ENCODE data around the gene IGFN1. TPM values are rescaled to one million over a fixed set of nuclear protein-coding genes. Genes with fewer than 3 reads are reported as not detected.

IGFN1 gene
- total RNA-seq, 1 experiment from 2014 or later, result 0.04 TPM

DNA sequence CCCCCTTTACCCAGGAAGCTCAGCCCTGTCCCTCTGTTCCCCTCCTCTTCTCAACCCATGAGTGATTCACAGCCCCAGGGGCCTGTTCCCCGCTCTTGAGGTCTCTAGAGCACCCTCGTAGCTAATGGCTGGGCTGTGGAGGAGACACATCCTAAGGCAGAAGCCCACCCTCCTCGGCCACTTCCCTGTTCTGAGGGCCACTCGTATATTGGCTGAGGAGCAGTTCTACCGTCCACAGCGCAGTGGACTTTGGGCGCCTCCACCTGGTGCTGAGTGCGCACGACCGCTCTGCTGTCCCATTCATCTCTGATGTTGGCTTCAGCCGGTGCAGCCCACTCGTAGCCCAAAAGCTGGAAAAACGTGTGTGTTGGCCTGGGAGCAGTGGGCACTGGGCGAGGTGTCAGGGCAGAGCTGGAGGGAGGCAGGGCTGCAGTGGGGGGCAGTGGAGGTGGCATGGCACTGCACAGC, 68.2 kb downstream of the IGFN1 start:
- no peaks in the 10 kb centered on the region for H3K9me2 ChIP-seq (replicated peaks; ENCODE audit: low read length)
- H3K9me3 ChIP-seq (ENCODE audit: low read length), result no peaks in the 10 kb centered on the region
- DNase-seq (no peak), ATAC-seq (no peak)
- intact Hi-C loops (cut with micrococcal nuclease), result no loop called here
- no peak overlapping the region for H3K9ac ChIP-seq (ENCODE audit: low read length)
- BruUV-seq (replicated peaks), result no TSS peak
- H3K4me1 ChIP-seq (ENCODE audit: insufficient read depth, low read length), result no peaks in the 10 kb centered on the region
- POLR2A ChIA-PET (ENCODE audit: unreplicated experiment), result no interaction called here
- CTCF ChIA-PET, result no interaction called here
- H3K36me3 ChIP-seq (ENCODE audit: low read depth, low read length), result no peaks in the 10 kb centered on the region
- no peaks in the 10 kb centered on the region for H3K27me3 ChIP-seq (ENCODE audit: low read length)
- H3K27ac ChIP-seq (ENCODE audit: low read length), result no peak overlapping the region
- no peak overlapping the region for H3K4me2 ChIP-seq (ENCODE audit: low read length)
- H2AFZ ChIP-seq (ENCODE audit: low read length), result no peak overlapping the region
- no peak overlapping the region for H3K4me3 ChIP-seq (ENCODE audit: low read length)
- no peaks in the 10 kb centered on the region for H3F3A ChIP-seq (ENCODE audit: low read length, unreplicated experiment)
- no peaks in the 10 kb centered on the region for H3K79me2 ChIP-seq (ENCODE audit: low read length)
- no peak for TF ChIP-seq EZH2phosphoT487 (IDR thresholded peaks at IDR 0.05; ENCODE audit: borderline replicate concordance, low read length)
- TF ChIP-seq, protein P1, sequence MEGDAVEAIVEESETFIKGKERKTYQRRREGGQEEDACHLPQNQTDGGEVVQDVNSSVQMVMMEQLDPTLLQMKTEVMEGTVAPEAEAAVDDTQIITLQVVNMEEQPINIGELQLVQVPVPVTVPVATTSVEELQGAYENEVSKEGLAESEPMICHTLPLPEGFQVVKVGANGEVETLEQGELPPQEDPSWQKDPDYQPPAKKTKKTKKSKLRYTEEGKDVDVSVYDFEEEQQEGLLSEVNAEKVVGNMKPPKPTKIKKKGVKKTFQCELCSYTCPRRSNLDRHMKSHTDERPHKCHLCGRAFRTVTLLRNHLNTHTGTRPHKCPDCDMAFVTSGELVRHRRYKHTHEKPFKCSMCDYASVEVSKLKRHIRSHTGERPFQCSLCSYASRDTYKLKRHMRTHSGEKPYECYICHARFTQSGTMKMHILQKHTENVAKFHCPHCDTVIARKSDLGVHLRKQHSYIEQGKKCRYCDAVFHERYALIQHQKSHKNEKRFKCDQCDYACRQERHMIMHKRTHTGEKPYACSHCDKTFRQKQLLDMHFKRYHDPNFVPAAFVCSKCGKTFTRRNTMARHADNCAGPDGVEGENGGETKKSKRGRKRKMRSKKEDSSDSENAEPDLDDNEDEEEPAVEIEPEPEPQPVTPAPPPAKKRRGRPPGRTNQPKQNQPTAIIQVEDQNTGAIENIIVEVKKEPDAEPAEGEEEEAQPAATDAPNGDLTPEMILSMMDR (conservative IDR thresholded peaks at IDR 0.05; ENCODE audit: low read depth, low read length), result peak; percentile 41; the same call in 1 of the 2 replicates
- no peaks in the 10 kb centered on the region for H4K20me1 ChIP-seq (ENCODE audit: low read length)

DNA sequence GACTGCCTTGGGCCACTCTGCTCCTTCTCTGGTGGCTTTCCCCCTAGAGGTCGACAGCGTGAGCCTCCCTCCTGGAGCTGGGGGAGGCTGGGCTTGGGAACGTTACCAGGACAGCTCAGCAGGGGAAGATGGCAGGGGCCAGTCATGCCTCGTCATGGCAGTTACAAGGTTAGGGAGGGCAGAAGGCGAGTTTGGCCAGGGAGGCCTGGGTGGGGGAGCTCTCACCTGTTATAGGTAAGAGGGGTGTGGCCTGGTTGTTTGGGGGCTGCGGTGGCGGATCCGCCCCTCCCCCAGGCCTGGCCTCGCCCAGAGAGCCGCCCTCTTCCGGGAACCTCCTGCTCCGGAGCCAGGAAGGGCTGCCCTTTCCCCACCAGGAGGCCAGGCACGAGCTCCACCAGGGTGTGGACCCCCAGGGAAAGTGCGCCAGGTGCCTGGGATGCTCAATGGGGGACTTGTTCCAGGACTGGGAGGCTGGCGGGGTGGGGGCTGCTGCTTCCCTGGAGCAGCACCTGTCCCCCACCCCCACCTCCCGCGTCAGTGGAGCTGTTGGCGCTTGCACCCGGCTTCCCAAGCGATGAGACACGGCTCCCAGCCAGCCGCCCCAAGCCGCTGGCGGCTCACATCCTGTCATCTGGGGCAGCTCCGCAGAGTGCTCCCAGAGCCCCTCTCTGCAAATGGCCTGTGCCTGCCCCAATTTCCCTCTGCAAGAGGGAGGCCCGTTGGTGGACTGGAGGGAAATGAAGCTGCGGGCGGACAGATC, 69.0 kb downstream of the IGFN1 start:
- no peak for ATAC-seq
- no peaks in the 10 kb centered on the region for H3K4me1 ChIP-seq (ENCODE audit: insufficient read depth, low read length)
- intact Hi-C loops (cut with micrococcal nuclease), result no loop called here
- no peak overlapping the region for H3K4me2 ChIP-seq (ENCODE audit: low read length)
- no peaks in the 10 kb centered on the region for H3K9me3 ChIP-seq (ENCODE audit: low read length)
- no peaks in the 10 kb centered on the region for H3K36me3 ChIP-seq (ENCODE audit: low read depth, low read length)
- no peaks in the 10 kb centered on the region for H3K79me2 ChIP-seq (ENCODE audit: low read length)
- ChIA-PET POLR2A (ENCODE audit: unreplicated experiment) (no interaction called here), CTCF (no interaction called here)
- H3K9me2 ChIP-seq (replicated peaks; ENCODE audit: low read length), result no peaks in the 10 kb centered on the region
- no peak overlapping the region for H3K4me3 ChIP-seq (ENCODE audit: low read length)
- H3F3A ChIP-seq (ENCODE audit: low read length, unreplicated experiment), result no peaks in the 10 kb centered on the region
- no peaks in the 10 kb centered on the region for H3K27me3 ChIP-seq (ENCODE audit: low read length)
- no peak overlapping the region for H3K9ac ChIP-seq (ENCODE audit: low read length)
- H4K20me1 ChIP-seq (ENCODE audit: low read length), result no peaks in the 10 kb centered on the region
- no peak overlapping the region for H2AFZ ChIP-seq (ENCODE audit: low read length)
- no peak for DNase-seq
- H3K27ac ChIP-seq (ENCODE audit: low read length), result no peak overlapping the region
- no peak for TF ChIP-seq EZH2phosphoT487 (IDR thresholded peaks at IDR 0.05; ENCODE audit: borderline replicate concordance, low read length)
- TF ChIP-seq EZH2 (IDR thresholded peaks at IDR 0.05; ENCODE audit: low read length, unreplicated experiment), result no peak
- TF ChIP-seq, protein P1 (conservative IDR thresholded peaks at IDR 0.05; ENCODE audit: low read depth, low read length), result no peak
- BruUV-seq (replicated peaks), result no TSS peak

DNA sequence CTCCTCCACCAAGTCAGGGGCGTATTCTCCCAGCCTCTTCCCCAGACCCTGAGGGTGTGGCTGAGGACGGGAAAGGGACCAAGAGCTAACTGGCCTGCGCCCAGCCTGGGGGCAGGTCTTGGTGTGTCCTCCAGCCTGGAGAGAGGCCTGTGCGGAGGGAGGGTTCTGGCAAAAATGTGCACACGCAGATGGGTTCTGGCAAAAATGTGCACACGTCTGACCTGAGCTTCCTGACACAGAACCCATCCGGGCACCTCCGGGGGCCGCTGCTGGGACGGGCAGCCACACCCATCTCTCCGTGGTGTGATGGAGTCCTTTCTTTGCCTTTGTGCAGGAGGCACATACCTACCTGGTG, 69.6 kb downstream of the IGFN1 start:
- no TSS peak for BruUV-seq (replicated peaks)
- H3F3A ChIP-seq (ENCODE audit: low read length, unreplicated experiment), result no peaks in the 10 kb centered on the region
- H3K27me3 ChIP-seq (ENCODE audit: low read length), result no peaks in the 10 kb centered on the region
- ChIA-PET CTCF (no interaction called here), POLR2A (ENCODE audit: unreplicated experiment) (no interaction called here)
- intact Hi-C loops (cut with micrococcal nuclease), result no loop called here
- H3K4me3 ChIP-seq (ENCODE audit: low read length), result no peak overlapping the region
- no peak overlapping the region for H3K27ac ChIP-seq (ENCODE audit: low read length)
- no peak overlapping the region for H3K4me2 ChIP-seq (ENCODE audit: low read length)
- H3K36me3 ChIP-seq (ENCODE audit: low read depth, low read length), result no peaks in the 10 kb centered on the region
- ATAC-seq (no peak), DNase-seq (no peak)
- no peaks in the 10 kb centered on the region for H3K9me3 ChIP-seq (ENCODE audit: low read length)
- H3K79me2 ChIP-seq (ENCODE audit: low read length), result no peaks in the 10 kb centered on the region
- no peak overlapping the region for H2AFZ ChIP-seq (ENCODE audit: low read length)
- no peaks in the 10 kb centered on the region for H3K9me2 ChIP-seq (replicated peaks; ENCODE audit: low read length)
- peaks cover 2% of the 10 kb centered on the region for H3K4me1 ChIP-seq (ENCODE audit: insufficient read depth, low read length)
- H3K9ac ChIP-seq (ENCODE audit: low read length), result no peak overlapping the region
- H4K20me1 ChIP-seq (ENCODE audit: low read length), result no peaks in the 10 kb centered on the region
- TF ChIP-seq, protein P1 (conservative IDR thresholded peaks at IDR 0.05; ENCODE audit: low read depth, low read length), result no peak
